ENCODE data around the gene ZNF827.
A peak's percentile ranks its signal among the peaks of the same experiment; 100 is the strongest.

ZNF827 gene

GRCh38 chr4:145881576-145881975 lies 57.0 kb downstream of the ZNF827 start:
- no peak for TF ChIP-seq CTCF (IDR thresholded peaks at IDR 0.05; ENCODE audit: low read depth, low read length, missing control alignments)
- in situ Hi-C loops (cut with HindIII; ENCODE audit: low sequenced_read_pairs) = no loop called here
- no peak overlapping the region for H3K4me3 ChIP-seq (ENCODE audit: low read depth, low read length)
- DNase-seq (ENCODE audit: low read depth) = no peak

GRCh38 chr4:145880355-145880960 lies 58.2 kb downstream of the ZNF827 start:
- no peak overlapping the region for H3K4me3 ChIP-seq (ENCODE audit: low read depth, low read length)
- in situ Hi-C loops (cut with HindIII; ENCODE audit: low sequenced_read_pairs) = no loop called here
- TF ChIP-seq CTCF (IDR thresholded peaks at IDR 0.05; ENCODE audit: low read depth, low read length, missing control alignments) = no peak
- DNase-seq (ENCODE audit: low read depth) = no peak

- no peak for TF ChIP-seq CTCF (IDR thresholded peaks at IDR 0.05; ENCODE audit: low read depth, low read length, missing control alignments)
- DNase-seq (ENCODE audit: low read depth) = no peak
- in situ Hi-C loops (cut with HindIII; ENCODE audit: low sequenced_read_pairs) = no loop called here
- no peak overlapping the region for H3K4me3 ChIP-seq (ENCODE audit: low read depth, low read length)
Measured at GRCh38 chr4:145879598-145879997, 59.0 kb downstream of the ZNF827 start.

- peak; percentile 77 for DNase-seq (ENCODE audit: low read depth)
- no peak for TF ChIP-seq CTCF (IDR thresholded peaks at IDR 0.05; ENCODE audit: low read depth, low read length, missing control alignments)
- in situ Hi-C loops (cut with HindIII; ENCODE audit: low sequenced_read_pairs) = no loop called here
- H3K4me3 ChIP-seq (ENCODE audit: low read depth, low read length) = no peak overlapping the region
Measured at GRCh38 chr4:145878501-145879435, 59.9 kb downstream of the ZNF827 start.

- DNase-seq (ENCODE audit: low read depth) = no peak
- no peak overlapping the region for H3K4me3 ChIP-seq (ENCODE audit: low read depth, low read length)
- TF ChIP-seq CTCF (IDR thresholded peaks at IDR 0.05; ENCODE audit: low read depth, low read length, missing control alignments) = no peak
- in situ Hi-C loops (cut with HindIII; ENCODE audit: low sequenced_read_pairs) = no loop called here
Measured at GRCh38 chr4:145876531-145877180, 62.0 kb downstream of the ZNF827 start.

- no peak for TF ChIP-seq CTCF (IDR thresholded peaks at IDR 0.05; ENCODE audit: low read depth, low read length, missing control alignments)
- in situ Hi-C loops (cut with HindIII; ENCODE audit: low sequenced_read_pairs) = no loop called here
- no peak overlapping the region for H3K4me3 ChIP-seq (ENCODE audit: low read depth, low read length)
- no peak for DNase-seq (ENCODE audit: low read depth)
Measured at GRCh38 chr4:145873901-145874300, 64.7 kb downstream of the ZNF827 start.
